ENCODE measurements around the gene RYR2.
A peak's percentile ranks its signal among the peaks of the same experiment; 100 is the strongest.

The RYR2 gene

DNA sequence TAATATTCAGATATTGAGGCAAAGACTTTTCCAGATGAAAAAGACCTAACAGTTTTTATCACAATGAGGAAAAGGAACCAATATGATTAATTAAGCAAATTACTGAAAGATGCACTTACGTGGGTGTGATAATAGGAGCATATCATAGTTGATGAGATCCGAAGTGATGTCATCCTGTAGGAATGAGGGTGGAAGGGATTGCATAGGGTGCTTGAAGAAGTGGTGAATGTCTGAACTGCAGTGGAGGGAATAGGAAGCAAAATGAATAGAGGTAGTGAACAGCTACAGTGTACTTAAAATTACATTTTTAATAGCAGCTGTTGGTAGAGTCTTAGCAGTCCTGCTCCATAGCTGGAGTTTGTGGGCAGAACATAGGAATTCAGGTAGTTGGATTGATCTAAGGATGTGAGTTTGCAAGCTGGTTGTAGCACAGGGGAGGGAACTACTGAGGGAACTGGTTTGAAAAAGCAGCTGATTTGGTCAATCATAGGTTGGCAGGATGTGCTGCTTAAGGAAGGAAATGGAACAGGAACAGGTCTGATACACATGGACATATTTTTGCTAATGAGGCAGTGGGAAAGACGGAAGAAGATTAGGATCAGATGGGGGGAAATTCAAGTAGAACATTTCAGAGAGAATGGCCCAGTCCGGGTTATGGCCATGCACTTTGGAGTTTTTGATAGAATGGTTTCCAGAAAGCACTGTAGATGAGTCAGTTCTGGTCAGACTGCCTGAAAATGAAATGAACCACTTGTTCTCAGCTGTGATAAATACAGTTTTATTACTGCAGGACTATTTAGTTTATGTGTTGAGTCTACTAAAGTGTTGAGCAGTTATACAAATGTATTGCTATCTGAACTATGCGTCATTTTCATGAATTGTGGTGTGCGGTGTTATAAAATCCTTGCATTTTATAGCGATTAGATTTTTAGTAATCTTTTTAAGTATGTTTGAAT is 155.8 kb downstream of the RYR2 start:
- no peak for DNase-seq (ENCODE audit: low read depth, low spot score)

GRCh38 chr1:237199026-237199425 is 157.0 kb downstream of the RYR2 start:
- no peak for DNase-seq (ENCODE audit: low read depth, low spot score)

GRCh38 chr1:237201155-237201554 is 159.2 kb downstream of the RYR2 start:
- DNase-seq (ENCODE audit: low read depth, low spot score): no peak

DNA sequence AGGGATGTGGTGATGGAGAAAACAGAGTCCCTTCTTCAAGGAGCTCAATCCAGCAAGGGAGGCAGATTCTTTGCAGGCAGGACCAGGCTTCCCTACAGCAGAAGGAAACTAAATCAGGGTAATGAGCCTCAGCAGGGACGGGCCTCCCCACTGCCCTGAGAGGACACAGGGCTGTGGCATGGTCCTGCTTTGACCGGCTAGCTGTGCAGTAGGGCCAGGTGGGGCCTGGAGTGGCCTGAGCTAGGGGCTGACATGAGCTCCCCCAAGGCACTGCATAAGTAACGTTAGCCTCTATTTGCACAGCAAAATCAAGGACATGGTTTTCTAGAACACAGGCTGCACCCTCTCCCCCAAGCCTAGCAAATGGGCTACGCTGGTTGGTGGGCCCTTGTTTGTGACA is 162.9 kb downstream of the RYR2 start:
- no peak for DNase-seq (ENCODE audit: low read depth, low spot score)

GRCh38 chr1:237205400-237206064 is 163.5 kb downstream of the RYR2 start:
- DNase-seq (ENCODE audit: low read depth, low spot score): no peak

DNA sequence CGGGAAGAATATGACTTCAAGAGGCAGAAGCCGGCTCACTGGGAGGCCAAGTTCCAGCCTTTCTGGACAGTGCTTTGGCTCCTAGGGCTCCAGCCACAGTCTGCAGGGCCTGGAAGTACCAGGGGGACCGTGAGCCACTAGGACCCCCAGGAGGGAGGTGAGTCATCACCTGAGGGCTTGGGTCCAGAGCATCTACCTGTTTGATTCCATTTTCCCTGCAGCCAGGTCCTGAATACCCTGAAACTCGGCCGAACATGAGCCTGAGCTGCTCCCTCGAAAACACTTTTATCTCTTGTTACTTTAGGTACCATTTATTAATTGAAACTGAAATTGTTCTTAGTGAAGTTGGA is 164.1 kb downstream of the RYR2 start:
- no peak for DNase-seq (ENCODE audit: low read depth, low spot score)

DNA sequence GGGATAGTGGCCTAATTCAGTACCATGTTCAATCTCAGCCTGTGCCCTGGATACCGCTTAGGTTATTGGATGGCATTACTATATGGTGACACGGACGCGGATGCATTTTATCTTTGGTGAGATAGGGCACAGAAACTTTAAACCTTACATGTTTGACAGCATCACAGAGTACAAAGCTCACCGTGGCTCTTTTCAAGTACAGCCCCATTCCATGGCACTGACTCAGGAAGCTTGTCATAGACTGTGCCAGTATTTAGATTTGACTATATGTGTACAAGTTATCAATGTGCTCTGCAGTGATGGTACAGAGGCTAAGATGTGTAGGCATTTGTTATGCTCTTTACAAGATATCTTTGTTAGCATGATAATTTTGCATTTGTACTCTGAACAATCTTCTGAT is 169.0 kb downstream of the RYR2 start:
- DNase-seq (ENCODE audit: low read depth, low spot score): no peak

GRCh38 chr1:237211540-237211939 is 169.6 kb downstream of the RYR2 start:
- no peak for DNase-seq (ENCODE audit: low read depth, low spot score)

DNA sequence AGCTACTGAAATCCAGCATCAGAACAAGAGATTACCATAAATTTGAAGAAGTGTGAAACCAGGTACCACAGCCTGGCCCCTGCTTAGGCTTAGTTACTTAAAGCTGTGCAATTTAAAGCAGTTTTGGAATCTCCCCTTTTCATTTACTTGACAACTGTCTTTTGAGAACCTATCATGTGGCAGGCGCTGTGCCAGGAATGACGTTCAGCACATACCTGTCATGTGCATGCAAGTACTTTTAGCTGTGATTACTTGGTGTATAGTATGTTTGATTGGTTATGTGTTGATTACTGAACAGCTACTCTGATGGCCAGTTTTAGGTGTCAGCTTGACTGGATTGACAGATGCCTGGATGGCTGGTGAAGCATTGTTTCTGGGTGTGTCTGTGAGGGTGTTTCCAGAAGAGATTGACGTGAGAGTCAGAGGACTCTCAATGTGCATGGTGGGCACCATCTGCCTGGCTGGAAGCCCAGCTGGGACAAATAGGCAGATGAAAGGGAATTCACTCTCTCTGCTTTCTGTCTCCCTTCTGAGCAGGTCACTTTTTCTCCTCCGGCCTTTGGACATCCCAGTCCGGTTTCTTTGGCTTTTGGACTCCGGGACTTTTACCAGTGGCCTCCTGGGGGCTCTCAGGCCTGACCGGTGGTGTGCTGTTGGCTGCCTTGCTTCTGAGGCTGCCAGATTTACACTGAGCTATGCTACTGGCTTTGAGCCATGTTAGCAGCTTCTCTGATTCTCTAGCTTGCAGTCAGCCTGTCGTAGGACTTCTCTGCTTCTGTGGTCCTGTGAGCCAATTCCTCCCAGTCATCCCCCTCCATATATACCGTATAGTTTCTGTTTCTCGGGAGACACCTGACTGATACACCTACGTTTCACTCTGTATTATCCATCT is 178.0 kb downstream of the RYR2 start:
- no peak for DNase-seq (ENCODE audit: low read depth, low spot score)

DNA sequence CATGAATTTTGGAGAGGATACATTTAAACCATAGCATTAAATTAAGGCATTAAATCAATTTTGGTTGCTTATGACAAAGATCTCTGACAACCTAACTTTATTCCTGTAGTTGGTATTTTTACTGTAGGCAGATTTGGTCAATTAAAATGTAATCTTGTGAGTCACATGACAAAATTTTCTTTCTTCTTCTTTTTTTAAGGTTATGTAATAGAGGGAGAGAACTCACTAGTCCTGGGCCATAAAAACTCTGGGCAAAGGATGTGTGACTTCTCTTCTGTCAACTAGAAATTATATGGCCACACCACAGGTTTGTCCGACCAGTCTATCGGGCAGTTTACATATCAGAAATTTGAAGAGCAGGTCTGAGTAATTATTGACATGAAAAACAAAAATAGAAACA is 181.4 kb downstream of the RYR2 start:
- no peak for DNase-seq (ENCODE audit: low read depth, low spot score)

DNA sequence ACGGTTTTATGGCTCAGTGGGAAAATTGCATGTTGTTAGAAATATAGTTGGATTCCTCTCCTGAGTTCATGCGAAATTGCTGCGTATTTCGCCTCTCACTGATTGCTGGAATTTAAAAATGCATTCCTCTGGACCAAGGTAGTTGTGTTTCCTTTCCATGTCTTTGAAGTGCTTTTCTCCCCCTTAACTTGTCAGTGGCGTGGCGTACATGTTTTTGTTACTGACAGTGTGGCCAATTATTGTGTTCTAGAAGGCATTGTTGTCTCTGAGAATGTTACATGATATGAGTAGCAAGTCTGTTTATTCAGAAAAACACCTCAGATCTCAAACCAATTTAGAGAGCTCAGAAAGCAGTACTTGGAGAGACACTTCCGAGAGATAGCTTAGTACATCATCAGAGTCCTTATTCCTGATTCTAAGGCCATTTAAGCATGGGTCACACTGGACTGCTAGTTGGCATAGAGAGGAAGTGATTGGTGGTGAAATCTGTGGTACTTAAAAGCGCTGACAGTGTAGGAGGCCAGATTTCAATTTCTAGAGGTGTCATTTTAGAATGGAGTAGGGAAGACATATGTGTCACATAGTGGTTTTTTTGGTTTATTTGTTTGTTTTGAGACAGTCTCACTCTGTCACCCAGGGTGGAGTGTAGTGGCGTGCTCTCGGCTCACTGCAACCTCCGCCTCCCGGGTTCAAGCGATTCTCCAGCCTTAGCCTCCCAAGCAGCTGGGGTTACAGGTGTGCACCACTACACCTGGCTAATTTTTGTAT is 184.4 kb downstream of the RYR2 start:
- no peak for DNase-seq (ENCODE audit: low read depth, low spot score)

- no peak for DNase-seq (ENCODE audit: low read depth, low spot score)
Measured at GRCh38 chr1:237227476-237227875, 185.5 kb downstream of the RYR2 start.

- DNase-seq (ENCODE audit: low read depth, low spot score): no peak
Measured at GRCh38 chr1:237228421-237228820, 186.4 kb downstream of the RYR2 start.

GRCh38 chr1:237229333-237229732 is 187.3 kb downstream of the RYR2 start:
- DNase-seq (ENCODE audit: low read depth, low spot score): no peak

GRCh38 chr1:237232501-237232900 is 190.5 kb downstream of the RYR2 start:
- no peak for DNase-seq (ENCODE audit: low read depth, low spot score)

- no peak for DNase-seq (ENCODE audit: low read depth, low spot score)
Measured at GRCh38 chr1:237235091-237235490, 193.1 kb downstream of the RYR2 start.

DNA sequence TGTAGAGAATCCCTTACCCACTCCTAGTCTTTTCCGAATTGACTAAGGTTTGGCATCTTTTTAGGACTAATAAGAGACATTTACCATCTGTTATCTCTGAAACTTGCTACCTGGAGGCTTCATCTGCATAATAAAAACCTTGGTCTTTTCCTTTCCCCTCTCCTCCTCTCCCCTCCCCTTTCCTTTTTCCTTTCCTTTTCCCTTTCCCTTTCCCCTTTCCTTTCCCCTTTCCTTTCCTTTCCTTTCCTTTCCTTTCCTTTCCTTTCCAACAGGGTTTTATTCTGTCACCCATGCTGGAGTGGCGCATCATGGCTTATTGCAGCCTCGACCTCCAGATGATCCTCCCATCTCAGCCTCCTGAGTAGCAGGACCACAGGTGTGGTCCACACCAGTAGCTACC is 195.7 kb downstream of the RYR2 start:
- DNase-seq (ENCODE audit: low read depth, low spot score): no peak

DNA sequence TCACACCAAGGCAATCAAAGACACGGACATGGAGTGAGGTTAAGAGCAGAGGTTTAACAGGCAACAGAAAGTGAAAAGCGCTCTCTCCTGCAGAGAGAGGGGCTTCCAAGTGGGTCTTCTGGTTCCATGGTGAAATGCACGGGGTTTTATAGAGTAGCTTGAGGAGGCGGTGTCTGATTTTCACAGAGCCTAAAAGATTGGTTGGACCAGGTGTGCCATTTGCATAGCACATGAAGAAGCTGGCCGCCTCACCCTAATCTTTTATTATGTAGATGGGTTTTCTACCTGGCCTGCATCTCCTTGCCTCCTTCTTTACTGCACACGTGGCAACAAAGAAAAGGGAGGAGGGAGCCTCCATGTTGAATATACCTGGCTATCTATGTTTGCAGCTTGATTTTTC is 197.3 kb downstream of the RYR2 start:
- DNase-seq (ENCODE audit: low read depth, low spot score): peak; percentile 49

GRCh38 chr1:237241038-237241437 is 199.1 kb downstream of the RYR2 start:
- DNase-seq (ENCODE audit: low read depth, low spot score): no peak

- no peak for DNase-seq (ENCODE audit: low read depth, low spot score)
Measured at GRCh38 chr1:237244778-237245177, 202.8 kb downstream of the RYR2 start.

GRCh38 chr1:237247442-237247841 is 205.5 kb downstream of the RYR2 start:
- no peak for DNase-seq (ENCODE audit: low read depth, low spot score)

Measured in ELF-1 (cell line).